Prostate gland (tissue), 2 donors: ENCODE results near the gene CELSR3.

Source experiments
- CTCF ChIP-seq, 4 experiments: fragments of 200-600 bp in 2 of 4; fragments of 450-650 bp in 2 of 4; sonication (generic) in 2 of 4; IDR thresholded peaks; 1 replicate in 3 of 4; 2 replicates in 1 of 4; pipeline ENCODE4 v1.5.1; 2016 to 2019; ENCODE audit warnings: antibody characterized with exemption in 4 of 4, mild to moderate bottlenecking in 2 of 4, moderate library complexity in 2 of 4
- POLR2AphosphoS5 ChIP-seq: sonication (generic); formaldehyde crosslinking; IDR thresholded peaks from one replicate; pipeline ENCODE4 v1.6.1; 2017; ENCODE audit warnings: antibody characterized with exemption

GRCh38 chr3:48624767-48625166 is 37.9 kb downstream of the CELSR3 start:
- TF ChIP-seq CTCF (IDR thresholded peaks at IDR 0.05) = no peak
- no peak for TF ChIP-seq POLR2AphosphoS5
